ENCODE results near the gene BUD13. TPM values are rescaled to one million over a fixed set of nuclear protein-coding genes. Genes with fewer than 3 reads are reported as not detected.
"Not testable (repeated sequence)": the region's sequence is repeated elsewhere in the genome, so short reads cannot be mapped to it uniquely, and the experiment has no call there.

The BUD13 gene
- total RNA-seq, 1 experiment from 2014 or later, result 27.9 TPM

GRCh38 chr11:116762132-116762531, 10.7 kb downstream of the BUD13 start:
- no peak for DNase-seq (ENCODE audit: low read depth)

- DNase-seq (ENCODE audit: low read depth), result not testable (repeated sequence)
Measured at GRCh38 chr11:116756044-116756443, 16.7 kb downstream of the BUD13 start.

GRCh38 chr11:116750070-116750718, 22.6 kb downstream of the BUD13 start:
- DNase-seq (ENCODE audit: low read depth), result no peak

- no peak for DNase-seq (ENCODE audit: low read depth)
Measured at GRCh38 chr11:116742104-116742503, 30.7 kb downstream of the BUD13 start.

GRCh38 chr11:116740741-116741140, 32.0 kb downstream of the BUD13 start:
- no peak for DNase-seq (ENCODE audit: low read depth)

- DNase-seq (ENCODE audit: low read depth), result no peak
Measured at GRCh38 chr11:116738975-116739374, 33.8 kb downstream of the BUD13 start.

GRCh38 chr11:116736763-116737162, 36.0 kb downstream of the BUD13 start:
- DNase-seq (ENCODE audit: low read depth), result peak; percentile 37

GRCh38 chr11:116733969-116734508, 38.7 kb downstream of the BUD13 start:
- DNase-seq (ENCODE audit: low read depth), result no peak

- no peak for DNase-seq (ENCODE audit: low read depth)
Measured at GRCh38 chr11:116733043-116733755, 39.6 kb downstream of the BUD13 start.

- peak; percentile 66 for DNase-seq (ENCODE audit: low read depth)
Measured at GRCh38 chr11:116732271-116733042, 40.3 kb downstream of the BUD13 start.

- DNase-seq (ENCODE audit: low read depth), result no peak
Measured at GRCh38 chr11:116731821-116732220, 41.0 kb downstream of the BUD13 start.

GRCh38 chr11:116731097-116731761, 41.6 kb downstream of the BUD13 start:
- peak; percentile 40 for DNase-seq (ENCODE audit: low read depth)

GRCh38 chr11:116730601-116731000, 42.2 kb downstream of the BUD13 start:
- DNase-seq (ENCODE audit: low read depth), result no peak

- DNase-seq (ENCODE audit: low read depth), result no peak
Measured at GRCh38 chr11:116730241-116730561, 42.6 kb downstream of the BUD13 start.

GRCh38 chr11:116729501-116730240, 43.1 kb downstream of the BUD13 start:
- no peak for DNase-seq (ENCODE audit: low read depth)

GRCh38 chr11:116727990-116728389, 44.8 kb downstream of the BUD13 start:
- no peak for DNase-seq (ENCODE audit: low read depth)

GRCh38 chr11:116725434-116726221, 47.2 kb downstream of the BUD13 start:
- peak; percentile 60 for DNase-seq (ENCODE audit: low read depth)

GRCh38 chr11:116724813-116725212, 48.0 kb downstream of the BUD13 start:
- DNase-seq (ENCODE audit: low read depth), result no peak

GRCh38 chr11:116723511-116723910, 49.3 kb downstream of the BUD13 start:
- DNase-seq (ENCODE audit: low read depth), result no peak

GRCh38 chr11:116721988-116722387, 50.8 kb downstream of the BUD13 start:
- no peak for DNase-seq (ENCODE audit: low read depth)

Measured in HT1080 (cell line).